Fibroblast of pulmonary artery (primary cell): ENCODE data around the gene SMAP1.

Experiments
- DNase-seq: peaks from one replicate; pipeline ENCODE4 v3.0.0-alpha.2; 2010; ENCODE audit warnings: low read depth
- H3K4me3 ChIP-seq: replicated peaks from 2 replicates; pipeline ENCODE4 v1.5.1; 2011; ENCODE audit warnings: low read depth, mild to moderate bottlenecking, control low read depth, low read length, moderate library complexity
- TF ChIP-seq, protein P1 (sequence below): IDR thresholded peaks from 2 replicates; pipeline ENCODE4 v1.5.1; 2011; ENCODE audit warnings: mild to moderate bottlenecking, control low read depth, low read length, inconsistent platforms; ENCODE audit errors: missing control alignments

The SMAP1 gene

DNA sequence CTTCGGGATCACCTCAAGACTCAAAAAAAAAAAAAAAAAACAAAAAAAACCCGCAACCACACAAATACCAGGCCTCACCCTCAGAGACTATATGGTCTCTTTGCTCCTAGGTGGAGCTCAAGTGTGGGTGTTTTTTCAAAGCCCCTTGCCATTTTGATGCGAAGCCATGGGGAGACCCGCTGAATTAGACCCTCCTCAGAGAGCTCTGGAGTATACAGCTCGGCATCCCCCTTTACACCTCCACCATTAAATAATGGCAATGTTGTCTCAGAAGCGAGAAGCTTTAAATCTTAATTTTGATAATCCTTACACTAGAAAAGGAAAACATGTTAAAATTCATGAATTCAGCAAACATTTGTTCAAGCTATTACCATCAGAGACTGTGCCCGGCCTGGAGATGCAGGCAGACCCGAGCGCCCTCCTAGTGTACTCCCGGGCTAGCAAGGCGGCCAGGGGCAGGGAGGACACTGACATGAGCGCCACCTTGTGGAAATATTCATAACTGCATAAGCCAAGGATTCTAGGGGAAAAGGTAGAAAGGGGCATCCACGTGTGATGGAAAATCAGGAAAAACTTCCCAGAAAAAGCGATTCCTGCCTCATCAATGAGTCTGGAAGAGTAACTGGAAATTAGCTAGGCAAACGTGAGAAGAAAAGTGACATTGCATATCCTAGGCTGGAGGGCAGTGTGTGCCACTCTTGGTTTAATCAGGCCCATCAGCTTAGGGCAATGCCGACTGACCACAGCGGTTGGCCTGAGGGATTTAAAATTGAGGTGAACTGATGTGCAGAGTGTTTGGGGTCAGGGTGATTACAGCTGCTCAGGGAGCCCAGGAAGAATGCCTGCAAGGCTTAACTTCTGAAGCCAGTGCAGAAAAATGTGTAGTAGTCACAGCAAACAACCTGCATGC is 216.6 kb downstream of the SMAP1 start:
- peak; percentile 60 for DNase-seq
- TF ChIP-seq, protein P1, sequence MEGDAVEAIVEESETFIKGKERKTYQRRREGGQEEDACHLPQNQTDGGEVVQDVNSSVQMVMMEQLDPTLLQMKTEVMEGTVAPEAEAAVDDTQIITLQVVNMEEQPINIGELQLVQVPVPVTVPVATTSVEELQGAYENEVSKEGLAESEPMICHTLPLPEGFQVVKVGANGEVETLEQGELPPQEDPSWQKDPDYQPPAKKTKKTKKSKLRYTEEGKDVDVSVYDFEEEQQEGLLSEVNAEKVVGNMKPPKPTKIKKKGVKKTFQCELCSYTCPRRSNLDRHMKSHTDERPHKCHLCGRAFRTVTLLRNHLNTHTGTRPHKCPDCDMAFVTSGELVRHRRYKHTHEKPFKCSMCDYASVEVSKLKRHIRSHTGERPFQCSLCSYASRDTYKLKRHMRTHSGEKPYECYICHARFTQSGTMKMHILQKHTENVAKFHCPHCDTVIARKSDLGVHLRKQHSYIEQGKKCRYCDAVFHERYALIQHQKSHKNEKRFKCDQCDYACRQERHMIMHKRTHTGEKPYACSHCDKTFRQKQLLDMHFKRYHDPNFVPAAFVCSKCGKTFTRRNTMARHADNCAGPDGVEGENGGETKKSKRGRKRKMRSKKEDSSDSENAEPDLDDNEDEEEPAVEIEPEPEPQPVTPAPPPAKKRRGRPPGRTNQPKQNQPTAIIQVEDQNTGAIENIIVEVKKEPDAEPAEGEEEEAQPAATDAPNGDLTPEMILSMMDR = peak; percentile 85
- H3K4me3 ChIP-seq = no peak overlapping the region

DNA sequence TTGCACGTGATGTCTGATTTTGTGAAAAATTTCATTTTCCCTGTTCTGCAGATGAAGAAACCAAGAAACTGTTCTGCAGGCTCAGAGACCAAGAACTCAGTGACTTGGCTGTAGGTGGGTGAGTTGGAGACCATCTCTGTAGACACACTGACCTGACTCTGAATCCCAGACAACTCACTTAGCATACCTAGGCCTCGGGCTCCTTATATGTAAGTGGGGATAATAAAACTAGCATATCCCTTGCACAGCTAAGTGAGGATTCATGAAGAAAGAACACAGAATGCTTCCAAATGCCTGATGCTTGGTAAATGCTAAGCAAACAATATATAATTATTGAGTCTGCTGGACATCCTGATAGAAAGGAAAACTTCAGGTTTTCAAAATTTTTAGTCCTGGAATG is 218.4 kb downstream of the SMAP1 start:
- DNase-seq = no peak
- TF ChIP-seq, protein P1 = no peak
- H3K4me3 ChIP-seq = no peak overlapping the region

DNA sequence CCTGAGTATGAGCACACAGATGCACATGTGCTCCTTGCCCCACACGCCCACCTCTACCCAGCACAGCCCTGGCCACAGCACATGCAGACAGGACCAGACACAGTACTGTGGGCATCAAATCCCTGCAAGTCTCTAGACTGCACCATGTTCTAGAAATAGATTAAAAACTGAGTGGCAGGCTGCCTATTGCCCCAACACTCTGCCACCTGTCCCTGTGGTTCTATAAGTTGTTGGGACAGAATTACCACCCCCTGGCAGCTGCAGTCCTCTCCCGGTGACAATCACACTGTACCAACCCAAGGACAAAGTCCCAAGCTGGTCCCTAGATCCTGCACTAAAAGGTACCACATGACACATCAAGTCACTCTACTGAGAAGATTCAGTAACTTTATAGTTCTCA is 219.0 kb downstream of the SMAP1 start:
- DNase-seq = no peak
- TF ChIP-seq, protein P1 = no peak
- H3K4me3 ChIP-seq = no peak overlapping the region

DNA sequence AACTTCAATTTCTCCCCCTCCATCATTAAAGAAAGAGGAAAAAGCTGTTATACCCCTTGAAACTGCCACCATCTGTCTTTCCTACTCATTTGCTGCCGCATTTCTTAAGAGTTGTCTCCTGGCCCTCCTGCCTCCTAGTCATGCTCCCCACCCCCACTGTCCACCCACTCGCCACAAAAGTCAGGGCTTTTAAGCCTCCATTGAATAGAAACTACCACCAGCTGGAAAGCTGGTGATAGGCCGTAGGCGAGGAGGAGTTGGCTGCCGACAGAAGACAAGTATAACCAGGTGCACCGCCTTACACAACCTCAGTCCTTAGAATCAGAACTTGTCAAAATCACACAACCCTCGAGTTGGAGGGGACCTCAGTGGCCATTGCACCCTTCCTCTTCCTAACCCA is 221.6 kb downstream of the SMAP1 start:
- DNase-seq = no peak
- TF ChIP-seq, protein P1 = no peak
- H3K4me3 ChIP-seq = no peak overlapping the region

DNA sequence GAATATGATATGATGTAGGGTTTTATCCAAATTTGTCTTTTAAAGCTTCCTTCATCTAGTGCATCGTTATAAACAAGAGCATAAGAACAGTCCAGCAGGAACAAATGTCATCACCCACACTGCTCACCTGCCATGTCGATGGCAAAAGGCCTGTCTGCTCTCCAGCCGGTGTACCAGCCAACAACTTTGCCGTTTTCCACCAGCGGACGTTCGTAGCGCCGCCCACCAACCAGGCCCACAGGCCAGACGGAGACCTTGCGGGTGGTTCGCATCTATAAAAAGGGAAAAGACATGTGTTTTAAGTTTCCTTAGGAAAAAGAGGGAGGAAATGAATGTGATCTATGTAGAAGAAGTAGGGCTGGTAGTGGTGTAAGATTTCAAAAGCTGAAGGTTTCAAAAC is 226.3 kb downstream of the SMAP1 start:
- no peak for DNase-seq
- TF ChIP-seq, protein P1 = no peak
- H3K4me3 ChIP-seq = no peak overlapping the region

DNA sequence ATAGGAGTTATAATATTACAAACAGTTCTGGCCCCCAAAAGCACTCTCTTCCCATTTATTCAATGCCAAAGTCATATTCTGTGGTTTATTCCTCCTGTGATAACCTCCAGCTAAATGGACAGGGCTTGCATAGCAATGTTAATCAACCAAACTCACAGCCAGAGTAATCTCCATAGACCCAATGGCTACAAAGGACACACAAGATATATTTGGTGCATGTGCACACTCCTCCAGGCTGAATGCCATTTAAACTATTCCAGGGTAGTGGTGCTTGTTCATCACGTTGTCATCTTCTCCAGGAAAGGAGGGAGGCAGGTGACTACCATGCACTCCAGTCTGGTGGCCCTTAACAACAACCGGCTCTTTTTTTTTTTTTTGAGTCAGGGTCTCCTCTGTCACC is 232.4 kb downstream of the SMAP1 start:
- no peak for DNase-seq
- no peak overlapping the region for H3K4me3 ChIP-seq
- TF ChIP-seq, protein P1 = no peak

DNA sequence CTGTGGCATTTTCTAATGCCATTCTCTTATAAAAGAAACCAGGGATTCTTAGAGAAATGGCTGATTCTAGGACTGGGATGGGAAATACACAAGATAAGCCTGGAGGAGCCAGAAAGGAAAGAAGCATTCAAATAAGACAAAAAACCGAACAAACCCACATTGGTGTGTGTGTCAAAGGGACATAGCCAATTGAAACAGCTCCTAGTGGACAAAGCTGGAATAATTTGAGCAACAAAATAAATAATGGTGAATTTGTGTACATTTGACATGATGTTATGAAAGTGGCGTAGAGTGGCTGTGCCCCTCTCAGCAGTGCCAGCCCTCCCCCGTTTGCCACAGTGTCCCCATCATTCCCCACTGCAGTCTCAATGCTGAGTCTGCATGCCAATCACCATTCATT is 233.6 kb downstream of the SMAP1 start:
- no peak for DNase-seq
- TF ChIP-seq, protein P1 = peak; percentile 31
- H3K4me3 ChIP-seq = no peak overlapping the region
